HEK293 (cell line): ENCODE results near the gene COMMD10.

Experiments used
- CTCF ChIA-PET: fragments of 350-600 bp; formaldehyde crosslinking; extraction: SDS; loops from one replicate; lab custom pipeline; 2021; ENCODE audit warnings: antibody characterized with exemption; lab: Yijun Ruan, JAX
- POLR2A ChIA-PET: fragments of 300-600 bp; formaldehyde crosslinking; extraction: SDS; loops from one replicate; lab custom pipeline; 2020; ENCODE audit warnings: antibody characterized with exemption, inconsistent platforms; lab: Yijun Ruan, JAX
- H3K27ac ChIP-seq: fragments of 200-500 bp; sonication (Bioruptor generic); 2 replicates; pipeline ENCODE4 v1.5.1; 2014; ENCODE audit warnings: low read depth, low read length, control low read depth, inconsistent platforms; ENCODE audit errors: extremely low read depth
- H3K36me3 ChIP-seq, 2 experiments: fragments of 200-500 bp in 1 of 2; sonication (Bioruptor generic) in 1 of 2; 1 replicate in 1 of 2; 2 replicates in 1 of 2; pipeline ENCODE4 v1.5.1; 2014 to 2017; ENCODE audit warnings: inconsistent platforms in 2 of 2, low read length in 2 of 2; ENCODE audit not compliant: control insufficient read depth in 2 of 2, insufficient read depth in 1 of 2
- H3K4me1 ChIP-seq: fragments of 200-500 bp; sonication (Bioruptor generic); 2 replicates; pipeline ENCODE4 v1.5.1; 2014; ENCODE audit warnings: mild to moderate bottlenecking, low read length, inconsistent platforms; ENCODE audit not compliant: control insufficient read depth, insufficient read depth
- H3K4me3 ChIP-seq: 2 replicates; pipeline ENCODE4 v1.5.1; 2011; ENCODE audit warnings: low read depth, mild to moderate bottlenecking, control low read depth, low read length, moderate library complexity
- H3K9me3 ChIP-seq: fragments of 200-500 bp; sonication (Bioruptor generic); 2 replicates; pipeline ENCODE4 v1.5.1; 2014; ENCODE audit warnings: low read depth, low read length, inconsistent platforms; ENCODE audit not compliant: control insufficient read depth, insufficient read depth
- KLF1 ChIP-seq: fragments of 450-650 bp; formaldehyde crosslinking; IDR thresholded peaks from 2 replicates; pipeline ENCODE4 v1.5.1; 2016; ENCODE audit warnings: missing biosample characterization, missing genetic modification characterization
- MEIS1 ChIP-seq: sonication (generic); formaldehyde crosslinking; IDR thresholded peaks from 2 replicates; pipeline ENCODE4 v1.8.1; 2022; ENCODE audit warnings: missing genetic modification reagents, mild to moderate bottlenecking, borderline replicate concordance
- ZBTB26 ChIP-seq: fragments of 450-650 bp; formaldehyde crosslinking; optimal IDR thresholded peaks from 2 replicates; pipeline ENCODE3; 2016; ENCODE audit warnings: missing biosample characterization, mild to moderate bottlenecking, missing genetic modification characterization
- ZBTB48 ChIP-seq: fragments of 450-650 bp; formaldehyde crosslinking; IDR thresholded peaks from 2 replicates; pipeline ENCODE4 v1.5.1; 2016; ENCODE audit warnings: missing biosample characterization, missing genetic modification characterization
- ZNF311 ChIP-seq: fragments of 450-650 bp; formaldehyde crosslinking; IDR thresholded peaks from 2 replicates; pipeline ENCODE4 v1.5.1; 2017; ENCODE audit warnings: missing biosample characterization, missing genetic modification characterization, borderline replicate concordance
- ZNF473 ChIP-seq: fragments of 450-650 bp; formaldehyde crosslinking; IDR thresholded peaks from 2 replicates; pipeline ENCODE4 v1.5.1; 2017; ENCODE audit warnings: missing biosample characterization, missing genetic modification characterization
- ZNF48 ChIP-seq: fragments of 450-650 bp; formaldehyde crosslinking; IDR thresholded peaks from 2 replicates; pipeline ENCODE4 v1.5.1; 2016; ENCODE audit warnings: missing biosample characterization, missing genetic modification characterization
- ZNF514 ChIP-seq: fragments of 450-650 bp; formaldehyde crosslinking; IDR thresholded peaks from 2 replicates; pipeline ENCODE4 v1.5.1; 2016; ENCODE audit warnings: missing biosample characterization, missing genetic modification characterization
- ZNF521 ChIP-seq: fragments of 450-650 bp; formaldehyde crosslinking; IDR thresholded peaks from 2 replicates; pipeline ENCODE4 v1.5.1; 2017; ENCODE audit warnings: missing biosample characterization, mild to moderate bottlenecking, missing genetic modification characterization
- ZNF544 ChIP-seq: fragments of 450-650 bp; formaldehyde crosslinking; IDR thresholded peaks from 2 replicates; pipeline ENCODE4 v1.5.0; 2017; ENCODE audit warnings: missing biosample characterization, missing genetic modification characterization
- ZNF585B ChIP-seq: fragments of 450-650 bp; formaldehyde crosslinking; IDR thresholded peaks from 2 replicates; pipeline ENCODE4 v1.5.1; 2016; ENCODE audit warnings: missing biosample characterization, missing genetic modification characterization
- ZNF600 ChIP-seq: fragments of 450-650 bp; formaldehyde crosslinking; IDR thresholded peaks from 2 replicates; pipeline ENCODE4 v1.5.1; 2016; ENCODE audit warnings: missing biosample characterization, missing genetic modification characterization
- ZNF624 ChIP-seq: fragments of 450-650 bp; formaldehyde crosslinking; IDR thresholded peaks from 2 replicates; pipeline ENCODE4 v1.5.1; 2017; ENCODE audit warnings: missing biosample characterization, missing genetic modification characterization
- ZNF654 ChIP-seq: fragments of 450-650 bp; formaldehyde crosslinking; IDR thresholded peaks from 2 replicates; pipeline ENCODE4 v1.5.1; 2016; ENCODE audit warnings: low read depth, missing biosample characterization, missing genetic modification characterization
- ZNF664 ChIP-seq: fragments of 450-650 bp; formaldehyde crosslinking; IDR thresholded peaks from 2 replicates; pipeline ENCODE4 v1.5.1; 2016; ENCODE audit warnings: missing biosample characterization, missing genetic modification characterization
- ZNF670 ChIP-seq: fragments of 450-650 bp; formaldehyde crosslinking; IDR thresholded peaks from 2 replicates; pipeline ENCODE4 v1.5.1; 2016; ENCODE audit warnings: missing biosample characterization, missing genetic modification characterization, low read depth
- TF ChIP-seq, protein P1 (sequence below): fragments of 450-650 bp; formaldehyde crosslinking; IDR thresholded peaks from 2 replicates; pipeline ENCODE4 v1.5.1; 2016; ENCODE audit warnings: missing biosample characterization, missing genetic modification characterization
- TF ChIP-seq, protein P2 (sequence below): fragments of 450-650 bp; formaldehyde crosslinking; IDR thresholded peaks from 2 replicates; pipeline ENCODE4 v1.5.1; 2016; ENCODE audit warnings: missing biosample characterization, missing genetic modification characterization
- TF ChIP-seq, protein P3 (sequence below): fragments of 450-650 bp; formaldehyde crosslinking; conservative IDR thresholded peaks from 2 replicates; pipeline ENCODE4 v1.5.1; 2016; ENCODE audit warnings: low read depth, missing biosample characterization, missing genetic modification characterization

COMMD10 gene

DNA sequence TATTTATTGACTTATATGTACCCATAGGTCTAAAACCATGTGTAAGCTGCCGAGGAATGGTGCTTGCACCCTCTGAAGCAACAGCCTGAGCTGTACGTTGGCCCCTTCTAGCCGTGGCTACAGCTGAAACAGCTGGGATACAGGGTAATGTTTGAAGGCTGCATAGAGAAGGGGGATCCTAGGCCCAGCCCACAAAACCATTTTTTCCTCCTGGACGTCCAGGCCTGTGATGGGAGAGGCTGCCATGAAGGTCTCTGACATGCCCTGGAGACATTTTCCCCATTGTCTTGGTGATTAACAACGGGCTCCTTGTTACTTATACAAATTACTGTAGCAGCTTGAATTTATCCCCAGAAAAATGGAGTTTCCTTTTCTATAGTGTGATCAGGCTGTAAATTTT, 244.7 kb downstream of the COMMD10 start:
- TF ChIP-seq ZBTB48 (tag by site-specific recombination), result no peak
- TF ChIP-seq, protein P1, sequence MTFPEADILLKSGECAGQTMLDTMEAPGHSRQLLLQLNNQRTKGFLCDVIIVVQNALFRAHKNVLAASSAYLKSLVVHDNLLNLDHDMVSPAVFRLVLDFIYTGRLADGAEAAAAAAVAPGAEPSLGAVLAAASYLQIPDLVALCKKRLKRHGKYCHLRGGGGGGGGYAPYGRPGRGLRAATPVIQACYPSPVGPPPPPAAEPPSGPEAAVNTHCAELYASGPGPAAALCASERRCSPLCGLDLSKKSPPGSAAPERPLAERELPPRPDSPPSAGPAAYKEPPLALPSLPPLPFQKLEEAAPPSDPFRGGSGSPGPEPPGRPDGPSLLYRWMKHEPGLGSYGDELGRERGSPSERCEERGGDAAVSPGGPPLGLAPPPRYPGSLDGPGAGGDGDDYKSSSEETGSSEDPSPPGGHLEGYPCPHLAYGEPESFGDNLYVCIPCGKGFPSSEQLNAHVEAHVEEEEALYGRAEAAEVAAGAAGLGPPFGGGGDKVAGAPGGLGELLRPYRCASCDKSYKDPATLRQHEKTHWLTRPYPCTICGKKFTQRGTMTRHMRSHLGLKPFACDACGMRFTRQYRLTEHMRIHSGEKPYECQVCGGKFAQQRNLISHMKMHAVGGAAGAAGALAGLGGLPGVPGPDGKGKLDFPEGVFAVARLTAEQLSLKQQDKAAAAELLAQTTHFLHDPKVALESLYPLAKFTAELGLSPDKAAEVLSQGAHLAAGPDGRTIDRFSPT, result no peak
- no peak for TF ChIP-seq ZNF654 (tag by site-specific recombination)
- TF ChIP-seq ZNF585B (tag by site-specific recombination), result peak; percentile 84
- no peak for TF ChIP-seq ZNF600 (tag by site-specific recombination)
- Histone ChIP-seq H3K36me3 (no peaks in the 10 kb centered on the region), H3K27ac (no peak overlapping the region), H3K9me3 (no peaks in the 10 kb centered on the region), H3K4me3 (no peak overlapping the region), H3K4me1 (no peaks in the 10 kb centered on the region)
- CTCF ChIA-PET, result no interaction called here
- POLR2A ChIA-PET, result no interaction called here

DNA sequence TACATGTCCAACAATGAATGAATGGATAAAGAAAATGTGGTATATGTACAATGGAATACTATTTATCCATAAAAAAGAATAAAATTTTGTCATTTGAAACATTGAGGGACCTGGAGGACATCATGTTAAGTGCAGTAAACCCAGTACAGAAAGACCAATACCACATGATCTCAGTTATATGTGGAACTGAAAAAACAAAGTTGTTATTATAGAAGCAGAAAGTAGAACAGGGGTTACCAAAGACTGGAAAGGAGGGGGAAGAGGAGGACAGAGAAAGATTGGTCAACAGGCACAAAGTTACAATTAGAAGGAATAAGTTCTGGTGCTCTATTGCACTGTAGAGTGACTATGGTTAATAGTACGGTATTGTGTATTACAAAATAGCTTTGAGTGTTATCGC, 256.0 kb downstream of the COMMD10 start:
- TF ChIP-seq, protein P2, sequence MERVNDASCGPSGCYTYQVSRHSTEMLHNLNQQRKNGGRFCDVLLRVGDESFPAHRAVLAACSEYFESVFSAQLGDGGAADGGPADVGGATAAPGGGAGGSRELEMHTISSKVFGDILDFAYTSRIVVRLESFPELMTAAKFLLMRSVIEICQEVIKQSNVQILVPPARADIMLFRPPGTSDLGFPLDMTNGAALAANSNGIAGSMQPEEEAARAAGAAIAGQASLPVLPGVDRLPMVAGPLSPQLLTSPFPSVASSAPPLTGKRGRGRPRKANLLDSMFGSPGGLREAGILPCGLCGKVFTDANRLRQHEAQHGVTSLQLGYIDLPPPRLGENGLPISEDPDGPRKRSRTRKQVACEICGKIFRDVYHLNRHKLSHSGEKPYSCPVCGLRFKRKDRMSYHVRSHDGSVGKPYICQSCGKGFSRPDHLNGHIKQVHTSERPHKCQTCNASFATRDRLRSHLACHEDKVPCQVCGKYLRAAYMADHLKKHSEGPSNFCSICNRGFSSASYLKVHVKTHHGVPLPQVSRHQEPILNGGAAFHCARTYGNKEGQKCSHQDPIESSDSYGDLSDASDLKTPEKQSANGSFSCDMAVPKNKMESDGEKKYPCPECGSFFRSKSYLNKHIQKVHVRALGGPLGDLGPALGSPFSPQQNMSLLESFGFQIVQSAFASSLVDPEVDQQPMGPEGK (tag by site-specific recombination), result no peak
- TF ChIP-seq ZNF670 (tag by site-specific recombination), result no peak
- no peak for TF ChIP-seq MEIS1 (CRISPR knock-in tag)
- no peak for TF ChIP-seq ZNF473 (tag by site-specific recombination)
- no peak for TF ChIP-seq ZNF514 (tag by site-specific recombination)
- TF ChIP-seq ZBTB26 (tag by site-specific recombination), result no peak
- no peak for TF ChIP-seq ZNF624 (tag by site-specific recombination)
- TF ChIP-seq ZNF311, result no peak
- TF ChIP-seq, protein P3, sequence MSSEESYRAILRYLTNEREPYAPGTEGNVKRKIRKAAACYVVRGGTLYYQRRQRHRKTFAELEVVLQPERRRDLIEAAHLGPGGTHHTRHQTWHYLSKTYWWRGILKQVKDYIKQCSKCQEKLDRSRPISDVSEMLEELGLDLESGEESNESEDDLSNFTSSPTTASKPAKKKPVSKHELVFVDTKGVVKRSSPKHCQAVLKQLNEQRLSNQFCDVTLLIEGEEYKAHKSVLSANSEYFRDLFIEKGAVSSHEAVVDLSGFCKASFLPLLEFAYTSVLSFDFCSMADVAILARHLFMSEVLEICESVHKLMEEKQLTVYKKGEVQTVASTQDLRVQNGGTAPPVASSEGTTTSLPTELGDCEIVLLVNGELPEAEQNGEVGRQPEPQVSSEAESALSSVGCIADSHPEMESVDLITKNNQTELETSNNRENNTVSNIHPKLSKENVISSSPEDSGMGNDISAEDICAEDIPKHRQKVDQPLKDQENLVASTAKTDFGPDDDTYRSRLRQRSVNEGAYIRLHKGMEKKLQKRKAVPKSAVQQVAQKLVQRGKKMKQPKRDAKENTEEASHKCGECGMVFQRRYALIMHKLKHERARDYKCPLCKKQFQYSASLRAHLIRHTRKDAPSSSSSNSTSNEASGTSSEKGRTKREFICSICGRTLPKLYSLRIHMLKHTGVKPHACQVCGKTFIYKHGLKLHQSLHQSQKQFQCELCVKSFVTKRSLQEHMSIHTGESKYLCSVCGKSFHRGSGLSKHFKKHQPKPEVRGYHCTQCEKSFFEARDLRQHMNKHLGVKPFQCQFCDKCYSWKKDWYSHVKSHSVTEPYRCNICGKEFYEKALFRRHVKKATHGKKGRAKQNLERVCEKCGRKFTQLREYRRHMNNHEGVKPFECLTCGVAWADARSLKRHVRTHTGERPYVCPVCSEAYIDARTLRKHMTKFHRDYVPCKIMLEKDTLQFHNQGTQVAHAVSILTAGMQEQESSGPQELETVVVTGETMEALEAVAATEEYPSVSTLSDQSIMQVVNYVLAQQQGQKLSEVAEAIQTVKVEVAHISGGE (tag by site-specific recombination), result no peak
- TF ChIP-seq ZNF544 (tag by site-specific recombination), result no peak
- TF ChIP-seq ZNF48, result no peak
- no peak for TF ChIP-seq KLF1 (tag by site-specific recombination)
- TF ChIP-seq ZNF664 (tag by site-specific recombination), result no peak
- no peak for TF ChIP-seq ZNF521 (tag by site-specific recombination)
- Histone ChIP-seq H3K9me3 (no peaks in the 10 kb centered on the region), H3K4me3 (no peak overlapping the region), H3K36me3 (no peaks in the 10 kb centered on the region), H3K4me1 (no peaks in the 10 kb centered on the region), H3K27ac (no peak overlapping the region)
- ChIA-PET CTCF (no interaction called here), POLR2A (no interaction called here)
